ELF-1 (cell line): ENCODE results near the gene NLGN2.
A peak's percentile ranks its signal among the peaks of the same experiment; 100 is the strongest.

Experiments used
- DNase-seq: peaks from one replicate; pipeline ENCODE4 v3.0.0-alpha.2; 2016; ENCODE audit warnings: low read depth, low spot score

Gene NLGN2

GRCh38 chr17:7436556-7437368, 29.1 kb downstream of the NLGN2 start:
- peak; percentile 94 for DNase-seq

GRCh38 chr17:7437369-7437863, 29.8 kb downstream of the NLGN2 start:
- DNase-seq: no peak

GRCh38 chr17:7437950-7438614, 30.4 kb downstream of the NLGN2 start:
- peak; percentile 67 for DNase-seq

- no peak for DNase-seq
These were observed 31.2 kb downstream of the NLGN2 start for GRCh38 chr17:7438656-7439460.

- DNase-seq: peak; percentile 28
These were observed 31.9 kb downstream of the NLGN2 start, which contains the start of gene FGF11 for GRCh38 chr17:7439462-7440112. Gene FGF11, plus strand, starts transcription at chr17:7439512. Its CDS starts 109 bp downstream, at chr17:7439621.

GRCh38 chr17:7440113-7440833, 32.6 kb downstream of the NLGN2 start:
- peak; percentile 59 for DNase-seq

- DNase-seq: peak; percentile 71
These were observed 33.2 kb downstream of the NLGN2 start for GRCh38 chr17:7440834-7441195.

GRCh38 chr17:7441266-7441665, 33.6 kb downstream of the NLGN2 start:
- DNase-seq: peak; percentile 20

- DNase-seq: no peak
These were observed 34.5 kb downstream of the NLGN2 start for GRCh38 chr17:7442142-7442541.

GRCh38 chr17:7443499-7444485, 36.1 kb downstream of the NLGN2 start:
- no peak for DNase-seq

GRCh38 chr17:7444682-7445618, 37.3 kb downstream of the NLGN2 start, which contains the start of gene CHRNB1:
Gene CHRNB1, plus strand, starts transcription at chr17:7445061. Its CDS starts 67 bp downstream, at chr17:7445128.
- DNase-seq: peak; percentile 88

- peak; percentile 84 for DNase-seq
These were observed 37.9 kb downstream of the NLGN2 start for GRCh38 chr17:7445619-7445968.

- DNase-seq: no peak
These were observed 40.8 kb downstream of the NLGN2 start for GRCh38 chr17:7448461-7448860.

- no peak for DNase-seq
These were observed 52.4 kb downstream of the NLGN2 start for GRCh38 chr17:7459961-7460545.

- peak; percentile 68 for DNase-seq
These were observed 53.4 kb downstream of the NLGN2 start for GRCh38 chr17:7460850-7461660.

GRCh38 chr17:7462474-7463371, 55.1 kb downstream of the NLGN2 start:
- DNase-seq: no peak
